Right forelimb (tissue), 1 donor: ENCODE data around the gene BLVRA.
A peak's percentile ranks its signal among the peaks of the same experiment; 100 is the strongest.

Source experiments
- DNase-seq: peaks from one replicate; pipeline ENCODE4 v3.0.0-alpha.2; 2018

The BLVRA gene

GRCh38 chr7:43750016-43750887, 8.2 kb upstream of the BLVRA start:
- DNase-seq: peak; percentile 71

DNA sequence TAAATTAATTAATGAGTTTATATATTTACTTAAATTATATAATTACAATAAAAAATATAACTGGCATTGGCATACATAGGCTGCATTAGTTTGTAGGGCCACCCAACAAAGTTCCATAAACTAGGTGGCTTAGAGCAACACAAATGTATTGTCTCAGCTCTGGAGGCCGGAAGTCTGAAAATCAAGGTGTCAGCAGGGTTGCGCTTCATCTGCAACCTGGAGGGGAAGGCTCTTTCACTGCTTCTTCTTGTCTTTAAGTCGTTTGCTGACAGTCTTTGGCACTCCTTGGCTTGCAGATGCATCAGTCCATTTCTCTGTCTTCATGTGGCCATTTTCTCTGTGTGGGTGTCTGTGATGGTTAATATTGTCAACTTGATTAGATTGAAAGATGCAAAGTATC, 6.1 kb upstream of the BLVRA start:
- DNase-seq: no peak

DNA sequence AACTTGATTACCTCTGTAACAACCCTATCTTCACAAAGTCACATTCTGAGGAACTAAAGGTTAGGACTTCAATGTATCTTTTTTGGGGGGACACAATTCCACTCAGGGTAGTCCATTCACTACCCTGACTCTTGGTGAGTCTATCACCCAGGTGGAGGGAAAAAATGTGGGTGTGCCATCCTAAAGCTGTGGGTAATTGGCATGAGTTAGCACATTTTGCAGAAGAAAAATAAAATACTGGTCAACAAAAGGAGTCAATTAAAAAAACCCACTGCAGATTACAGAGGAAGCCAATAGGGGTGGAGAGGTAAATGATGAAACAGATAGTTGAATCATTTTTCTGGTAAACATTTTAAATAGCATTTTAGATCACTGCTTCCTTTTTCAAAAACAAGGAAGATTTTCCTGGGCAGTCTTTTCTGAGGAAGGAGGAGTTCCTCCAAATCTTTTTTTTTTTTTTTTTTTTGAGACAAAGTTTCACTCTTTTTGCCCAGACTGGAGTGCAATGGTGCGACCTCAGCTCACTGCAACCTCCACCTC, 5.1 kb upstream of the BLVRA start:
- DNase-seq: no peak

DNA sequence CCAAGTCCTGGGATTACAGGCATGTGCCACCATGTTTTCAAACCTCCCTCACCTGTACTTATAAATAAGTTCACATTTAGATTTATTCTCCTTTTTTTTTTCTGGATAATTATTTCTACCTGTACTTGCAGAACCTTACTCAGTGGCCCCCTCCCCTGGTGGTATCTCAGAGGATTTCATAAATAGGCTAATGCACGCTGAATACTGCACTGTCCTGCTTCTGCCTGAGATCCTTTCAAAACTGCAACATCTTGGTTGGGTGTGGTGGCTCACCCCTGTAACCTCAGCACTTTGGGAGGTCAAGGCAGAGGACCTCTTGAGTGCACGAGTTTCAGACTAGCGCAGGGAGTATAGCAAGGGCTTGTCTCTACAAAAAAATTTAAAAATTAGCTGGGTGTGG, 4.6 kb upstream of the BLVRA start:
- no peak for DNase-seq

DNA sequence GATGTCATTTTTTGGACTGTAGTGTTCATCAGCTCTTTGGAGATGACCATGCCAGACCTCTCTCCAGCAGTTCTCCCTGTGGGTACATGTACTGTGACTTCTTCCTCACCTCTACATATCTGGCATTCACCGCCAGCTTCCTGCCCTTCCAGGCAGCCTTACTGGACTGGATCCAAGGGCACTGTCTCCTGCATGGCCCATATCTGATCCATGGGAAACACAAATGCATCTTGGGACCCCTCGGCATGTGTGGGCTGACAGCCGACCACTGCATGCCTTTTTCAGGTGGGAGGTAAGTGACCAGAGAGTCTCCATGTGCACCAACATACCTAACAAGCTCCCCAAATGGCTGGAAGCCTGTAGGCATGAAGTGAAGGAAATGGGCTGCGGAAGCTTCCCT, 3.9 kb upstream of the BLVRA start:
- no peak for DNase-seq

GRCh38 chr7:43756368-43757072, 2.0 kb upstream of the BLVRA start:
- DNase-seq: no peak

GRCh38 chr7:43757073-43757720, 1.3 kb upstream of the BLVRA start:
- DNase-seq: no peak

DNA sequence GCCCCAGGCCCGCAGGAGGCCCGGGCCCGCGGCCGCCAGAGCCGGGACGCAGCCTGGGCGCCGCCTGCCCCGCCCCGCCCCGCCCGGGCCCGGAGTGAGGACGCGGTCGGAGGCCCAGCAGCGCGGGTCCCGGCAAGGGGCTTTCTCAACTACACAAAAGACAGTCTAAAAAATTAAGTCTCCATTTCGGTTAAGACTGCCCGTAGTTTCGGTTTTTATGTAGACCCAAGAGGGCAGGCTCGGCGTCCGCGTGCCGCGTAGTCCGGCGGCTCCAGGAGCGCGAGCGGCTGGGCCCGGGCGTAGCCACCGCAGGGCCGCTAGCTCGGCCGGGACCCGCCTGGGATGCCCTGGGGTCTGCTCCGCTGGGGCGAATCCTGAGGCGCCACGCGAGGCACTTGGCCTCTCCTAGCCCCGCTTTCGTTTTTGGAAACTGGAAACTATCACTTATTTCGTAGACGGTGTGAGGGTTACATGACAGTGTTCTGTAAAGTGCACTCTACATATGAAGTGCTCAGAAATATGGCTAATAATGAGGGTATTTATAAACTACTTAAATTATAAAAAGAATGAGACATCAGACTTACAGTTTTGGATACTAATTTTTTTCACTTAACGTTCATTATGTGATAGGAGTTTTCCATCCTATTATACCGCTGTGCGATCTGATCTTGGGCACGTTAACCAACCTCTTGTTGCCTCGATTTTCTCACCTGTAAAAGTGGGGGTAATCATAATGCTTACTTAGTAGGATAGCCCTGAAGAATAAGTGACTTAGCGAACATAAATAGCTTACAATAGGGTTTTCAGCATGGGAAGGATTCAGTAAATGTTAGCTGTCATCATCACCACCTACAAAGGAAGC, 573 bp downstream of the BLVRA start:
- DNase-seq: peak; percentile 74

DNA sequence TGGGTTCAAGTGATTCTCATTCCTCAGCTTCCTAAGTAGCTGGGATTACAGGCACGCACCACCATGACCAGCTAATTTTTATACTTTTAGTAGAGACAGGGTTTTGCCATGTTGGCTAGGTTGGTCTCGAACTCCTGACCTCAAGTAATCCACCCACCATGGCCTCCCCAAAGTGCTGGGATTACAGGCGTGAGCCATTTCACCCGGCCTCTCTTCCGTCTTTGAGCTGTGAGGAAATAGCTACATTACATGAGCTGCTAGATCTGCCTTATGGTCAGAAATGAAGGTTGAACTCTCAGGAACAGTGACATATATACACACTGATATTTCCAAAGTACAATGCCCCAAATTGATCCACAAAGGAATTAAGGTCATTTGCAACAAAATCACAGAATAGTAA, 2.4 kb downstream of the BLVRA start:
- DNase-seq: no peak

DNA sequence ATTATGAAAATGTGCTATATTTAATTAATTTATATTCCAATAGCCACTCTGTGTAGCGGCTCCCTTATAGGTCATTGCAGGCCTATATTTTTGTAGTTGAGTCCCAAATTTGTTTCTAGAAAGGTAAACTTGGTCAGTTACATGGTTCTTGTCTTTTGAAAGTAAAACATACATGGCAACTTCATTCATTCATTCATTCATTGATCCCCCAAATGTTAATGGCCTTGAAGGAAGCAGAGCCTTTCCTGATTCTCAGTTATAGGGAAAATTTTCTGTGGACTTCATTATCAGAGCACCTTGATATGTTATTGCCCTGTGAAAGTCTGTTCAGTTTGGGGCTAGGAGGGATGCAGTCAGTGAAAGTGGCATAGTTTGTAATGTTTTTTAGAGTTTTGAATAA, 2.9 kb downstream of the BLVRA start:
- no peak for DNase-seq

- no peak for DNase-seq
These were observed 3.6 kb downstream of the BLVRA start for GRCh38 chr7:43761938-43762692.

- no peak for DNase-seq
These were observed 4.7 kb downstream of the BLVRA start for GRCh38 chr7:43763183-43763582.

DNA sequence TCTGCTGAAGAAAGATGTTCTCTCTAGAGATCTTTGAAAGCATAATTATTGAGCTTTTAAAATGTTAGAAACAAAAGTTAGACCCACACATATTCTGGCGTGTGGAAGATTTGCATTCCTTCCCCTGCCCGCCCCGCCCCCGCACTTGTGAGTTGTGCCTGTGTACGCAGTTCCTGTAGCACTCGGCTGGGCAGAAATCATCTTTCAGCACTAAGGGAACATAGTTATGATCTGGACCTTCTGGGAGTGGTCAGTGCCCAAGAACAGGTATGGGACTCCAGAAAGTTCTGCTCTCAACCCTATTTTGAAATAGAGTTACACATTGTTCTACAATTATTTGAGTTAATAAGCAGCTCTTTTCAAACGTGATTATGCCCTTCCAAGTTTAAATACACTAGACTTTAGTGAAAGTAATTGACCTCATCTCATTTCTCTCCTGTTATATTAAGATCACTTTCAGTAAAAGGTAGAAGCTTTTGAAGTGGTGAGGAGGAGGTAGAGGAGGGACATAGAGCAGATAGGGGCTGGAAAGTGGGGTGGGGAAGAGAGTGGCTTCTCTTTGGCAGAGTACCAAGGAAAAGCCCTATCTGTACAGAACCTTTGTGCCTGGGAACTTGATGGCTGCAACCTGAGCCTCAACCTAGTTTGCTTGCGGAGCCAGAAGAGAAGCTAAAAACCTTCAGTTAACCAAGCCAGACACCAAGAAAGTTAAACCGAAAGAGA, 5.7 kb downstream of the BLVRA start:
- no peak for DNase-seq

DNA sequence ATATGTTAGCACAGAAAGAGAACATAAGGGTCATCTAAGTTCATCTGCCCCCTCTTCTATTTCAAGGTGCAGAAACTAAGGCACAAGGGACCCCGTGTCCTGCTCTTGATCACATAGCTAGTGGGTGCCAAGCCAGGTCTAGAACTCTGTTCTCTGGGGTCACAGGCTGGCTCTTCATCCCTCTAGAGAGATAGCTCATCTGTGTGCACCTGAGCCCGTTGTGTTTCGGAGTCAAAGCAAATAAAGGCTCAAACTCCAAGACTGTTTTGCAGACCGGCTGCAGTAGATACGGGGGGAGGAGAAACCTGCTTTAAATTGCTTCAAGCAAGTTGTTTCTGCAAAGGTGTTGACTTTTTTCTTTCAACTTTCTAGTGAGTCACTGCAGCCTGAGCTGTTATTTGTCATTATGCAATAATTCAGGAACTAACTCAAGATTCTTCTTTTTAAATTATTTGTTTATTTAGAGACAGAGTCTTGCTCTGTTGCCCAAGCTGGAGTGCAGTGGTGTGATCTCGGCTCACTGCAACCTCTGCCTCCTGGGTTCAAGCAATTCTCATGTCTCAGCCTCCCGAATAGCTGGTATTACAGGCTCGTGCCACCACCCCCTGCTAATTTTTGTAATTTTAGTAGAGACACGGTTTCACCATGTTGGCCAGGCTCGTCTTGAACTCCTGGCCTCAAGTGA, 6.5 kb downstream of the BLVRA start:
- no peak for DNase-seq

DNA sequence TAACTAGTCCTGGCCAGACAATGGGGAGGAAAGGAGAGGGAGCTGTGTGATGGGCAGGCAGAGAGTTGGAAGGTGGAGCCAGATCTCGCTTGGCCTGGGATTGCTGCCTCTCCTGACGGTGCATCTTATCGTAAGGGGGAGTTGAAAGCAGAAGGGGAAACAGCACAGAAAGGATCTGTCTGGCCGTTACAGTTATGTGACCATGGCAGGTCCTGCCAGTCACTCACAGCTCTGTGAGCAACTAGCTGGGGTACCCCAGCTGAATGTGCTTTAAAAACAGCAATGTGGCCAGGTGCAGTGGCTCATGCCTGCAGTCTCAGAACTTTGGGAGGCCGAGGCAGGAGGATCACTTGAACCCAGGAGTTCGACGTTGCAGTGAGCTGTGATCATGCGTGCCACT, 8.1 kb downstream of the BLVRA start:
- no peak for DNase-seq

DNA sequence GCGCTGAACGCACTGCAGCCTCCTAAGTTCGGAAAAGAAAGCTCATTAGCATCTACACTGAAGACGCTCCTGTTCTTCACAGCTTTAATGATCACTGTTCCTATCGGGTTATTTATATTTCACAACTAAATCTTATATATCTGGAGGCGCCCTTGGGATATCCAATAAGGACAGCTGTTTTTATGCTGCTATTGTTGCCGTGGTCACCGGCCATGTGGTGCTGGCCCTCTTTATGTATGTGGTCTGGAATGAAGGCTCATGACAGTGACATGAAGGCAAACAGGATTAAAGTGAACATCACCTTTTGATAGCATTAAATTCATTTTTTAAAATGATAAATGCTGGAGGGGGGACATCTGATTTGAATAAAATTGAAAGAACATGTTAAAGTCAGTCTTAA, 8.8 kb downstream of the BLVRA start:
- no peak for DNase-seq

DNA sequence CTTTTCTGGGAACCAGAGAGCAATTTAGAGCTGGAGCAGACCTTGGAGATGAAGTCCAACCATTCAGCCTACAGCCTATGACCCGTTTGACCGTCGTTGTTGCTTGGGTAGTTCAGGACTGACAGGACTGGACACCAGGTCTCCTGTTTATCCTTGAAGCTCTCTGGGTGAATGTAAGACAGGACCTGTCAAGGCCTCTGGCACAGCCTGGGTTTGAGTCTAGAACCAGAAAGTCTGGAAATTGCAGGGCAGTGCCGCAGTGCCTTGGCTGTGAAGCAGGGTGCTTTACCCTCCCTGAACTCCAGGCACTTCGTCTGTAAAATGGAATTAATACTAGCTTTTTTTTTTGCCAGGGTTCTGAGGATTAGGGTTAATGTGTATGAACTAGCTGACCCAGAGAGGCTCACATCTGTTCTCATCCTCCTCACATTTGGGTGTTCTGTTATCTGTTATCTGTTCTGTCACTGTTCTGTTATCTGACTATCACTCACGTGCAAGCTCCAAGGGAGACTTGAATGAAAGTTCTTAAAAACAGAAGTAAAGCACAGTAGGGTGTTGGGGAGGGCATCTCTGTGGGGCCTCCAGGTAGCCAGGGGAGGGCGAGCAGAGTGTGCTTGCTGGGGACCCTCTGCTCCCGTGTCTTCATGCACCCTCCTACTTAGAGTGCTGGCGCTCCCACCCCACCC, 9.9 kb downstream of the BLVRA start:
- DNase-seq: no peak

- DNase-seq: no peak
These were observed 10.4 kb downstream of the BLVRA start for GRCh38 chr7:43768887-43769272.

DNA sequence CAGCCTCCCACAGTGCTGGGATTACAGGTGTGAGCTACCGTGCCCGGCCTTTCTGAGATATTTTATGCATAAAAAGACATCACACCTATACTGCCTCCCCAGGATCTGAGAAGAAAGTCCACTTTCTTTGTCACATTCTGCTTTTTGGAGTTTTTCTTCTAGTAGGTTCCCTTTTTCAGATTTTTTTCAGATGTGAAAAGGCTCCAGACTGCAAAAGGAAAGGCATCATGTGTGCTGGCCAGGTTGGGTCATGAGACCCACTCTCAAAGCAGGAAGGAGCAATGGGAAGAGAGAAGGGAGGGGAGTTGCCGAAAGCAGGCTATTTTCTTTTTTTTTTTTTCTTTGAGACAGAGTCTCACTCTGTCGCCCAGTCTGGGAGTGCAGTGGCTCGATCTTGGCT, 10.8 kb downstream of the BLVRA start:
- DNase-seq: no peak
